GM18519 (cell line): ENCODE measurements around the gene ZNF593.

Experiments used
- ATAC-seq: cut with Tn5 transposase; IDR thresholded peaks from one replicate; pipeline ENCODE4 v1.9.1; 2021; ENCODE audit warnings: mild to moderate bottlenecking, moderate library complexity; ENCODE audit not compliant: unreplicated experiment, low FRiP score

ZNF593 gene

DNA sequence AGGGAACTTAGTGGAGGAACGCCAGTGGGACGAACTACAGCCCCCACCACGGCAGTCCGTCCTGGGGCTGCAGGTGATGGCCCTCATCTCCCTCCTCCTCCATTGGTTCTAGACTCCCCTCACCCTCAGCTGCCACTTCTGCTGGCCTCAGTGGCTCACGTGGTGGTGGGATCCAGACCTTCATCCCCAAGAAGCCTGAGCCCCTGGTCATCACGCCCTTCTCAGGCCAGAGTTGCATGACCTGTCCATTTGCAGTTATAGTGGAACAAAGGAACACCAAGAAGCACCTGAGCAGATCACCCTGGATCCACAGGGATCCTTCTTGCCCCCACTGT, 23.8 kb upstream of the ZNF593 start:
- ATAC-seq = no peak

DNA sequence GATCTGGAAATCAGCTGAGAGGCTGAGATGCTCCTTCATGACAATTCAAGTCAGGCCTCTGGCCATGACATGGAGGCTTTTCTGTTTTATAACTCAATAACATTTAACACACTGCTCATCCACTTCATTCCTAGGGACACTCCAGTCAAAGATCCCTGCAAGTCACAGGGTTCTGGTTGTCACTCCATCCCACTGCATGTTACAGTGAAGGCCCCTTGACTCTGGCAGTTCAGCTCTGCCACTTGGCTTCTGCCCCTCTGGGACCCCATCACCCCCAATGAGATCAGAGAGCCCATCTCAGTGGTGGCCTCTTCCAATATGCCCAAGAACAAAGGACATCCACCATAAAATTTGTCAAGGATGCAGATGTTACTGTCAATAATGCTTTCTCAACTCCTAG, 20.8 kb upstream of the ZNF593 start:
- ATAC-seq = no peak

DNA sequence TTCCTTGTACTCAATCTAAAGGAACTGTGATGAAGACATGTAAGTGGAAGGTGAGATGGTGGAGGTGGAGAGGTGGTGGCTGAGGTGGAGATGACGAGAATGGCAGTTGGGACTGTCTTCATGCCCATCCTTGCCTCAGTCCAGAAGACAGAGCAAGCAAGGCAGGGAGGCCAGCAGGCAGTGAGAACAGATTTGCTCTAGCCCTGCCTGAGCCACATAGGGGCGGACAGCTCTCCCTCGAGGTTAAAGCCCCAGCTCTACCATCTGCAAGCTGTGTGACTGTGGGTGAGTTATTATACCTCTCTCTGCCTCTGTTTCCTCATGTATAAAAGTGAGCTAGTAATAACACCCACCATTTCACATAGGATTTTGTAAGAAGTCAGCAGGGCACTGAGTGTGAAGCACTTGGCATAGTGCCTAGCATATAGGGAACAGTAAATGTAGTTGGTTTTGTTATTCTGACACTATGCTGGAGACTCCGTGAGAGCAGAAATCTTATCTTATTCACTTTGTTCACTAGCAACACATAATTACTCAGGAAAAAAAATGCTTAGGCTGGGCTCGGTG, 15.7 kb upstream of the ZNF593 start:
- ATAC-seq = no peak

DNA sequence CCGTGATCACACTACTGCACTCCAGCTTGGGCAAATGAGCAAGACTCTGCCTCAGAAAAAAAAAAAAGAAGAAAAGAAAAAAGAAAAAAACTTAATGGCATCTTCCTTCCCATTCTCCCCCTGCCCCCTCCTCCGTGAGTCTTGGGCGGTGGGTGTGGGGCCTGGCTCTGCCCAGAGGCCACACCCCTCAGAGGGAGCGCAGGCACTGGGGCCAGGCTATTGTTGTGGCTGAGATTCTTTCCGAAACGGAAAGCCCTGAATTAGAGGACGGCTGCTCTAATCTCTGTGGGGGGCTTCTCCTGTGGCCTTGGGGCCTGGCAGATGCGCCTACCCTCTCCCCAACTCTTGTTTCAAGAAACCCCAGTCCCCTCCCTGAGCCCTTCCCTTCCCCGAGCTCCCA, 15.0 kb upstream of the ZNF593 start:
- ATAC-seq = no peak

DNA sequence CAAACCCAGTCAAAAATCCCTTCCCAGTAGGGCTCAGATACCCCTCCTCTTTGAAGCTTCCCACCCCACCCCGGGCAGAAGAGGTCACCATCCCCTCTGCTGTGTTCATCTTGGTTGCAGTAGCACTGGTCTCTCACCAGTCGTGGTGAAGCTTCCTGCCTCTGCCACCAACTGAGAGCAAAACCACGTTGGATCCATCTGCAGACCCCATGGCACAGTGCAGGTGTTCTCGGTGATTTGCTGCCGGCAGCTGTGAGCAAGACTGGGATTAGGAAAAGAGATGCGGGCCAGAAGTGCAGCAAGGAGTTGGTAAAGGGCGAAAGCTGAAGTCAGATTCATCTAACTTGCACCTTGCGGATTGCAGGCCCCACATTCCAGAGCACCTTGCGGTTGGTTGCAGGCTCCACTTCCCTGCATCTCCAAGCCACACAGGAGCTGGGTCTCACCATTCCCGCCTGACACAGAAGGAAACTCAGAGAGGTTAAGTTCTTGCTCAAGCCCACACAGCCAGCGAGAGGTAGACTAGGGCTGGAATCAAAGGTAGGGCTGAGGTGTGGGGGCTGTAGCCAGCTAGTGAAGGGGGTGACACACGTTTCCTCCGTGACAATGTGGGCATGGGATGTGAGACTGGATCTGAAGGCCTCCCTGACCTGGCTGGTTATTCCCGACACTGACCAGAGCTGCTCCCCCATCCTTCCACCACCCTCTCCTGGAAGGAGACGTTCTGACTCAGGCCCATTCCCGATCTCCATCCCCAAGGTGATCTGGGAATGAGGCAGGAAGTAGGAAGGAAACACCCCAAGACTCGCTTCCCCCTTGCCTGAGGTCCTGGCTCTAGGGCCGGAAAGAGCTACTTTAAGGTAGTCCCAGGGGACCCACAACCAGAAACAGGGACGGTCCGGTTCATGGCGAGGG, 14.1 kb upstream of the ZNF593 start:
- ATAC-seq = no peak

DNA sequence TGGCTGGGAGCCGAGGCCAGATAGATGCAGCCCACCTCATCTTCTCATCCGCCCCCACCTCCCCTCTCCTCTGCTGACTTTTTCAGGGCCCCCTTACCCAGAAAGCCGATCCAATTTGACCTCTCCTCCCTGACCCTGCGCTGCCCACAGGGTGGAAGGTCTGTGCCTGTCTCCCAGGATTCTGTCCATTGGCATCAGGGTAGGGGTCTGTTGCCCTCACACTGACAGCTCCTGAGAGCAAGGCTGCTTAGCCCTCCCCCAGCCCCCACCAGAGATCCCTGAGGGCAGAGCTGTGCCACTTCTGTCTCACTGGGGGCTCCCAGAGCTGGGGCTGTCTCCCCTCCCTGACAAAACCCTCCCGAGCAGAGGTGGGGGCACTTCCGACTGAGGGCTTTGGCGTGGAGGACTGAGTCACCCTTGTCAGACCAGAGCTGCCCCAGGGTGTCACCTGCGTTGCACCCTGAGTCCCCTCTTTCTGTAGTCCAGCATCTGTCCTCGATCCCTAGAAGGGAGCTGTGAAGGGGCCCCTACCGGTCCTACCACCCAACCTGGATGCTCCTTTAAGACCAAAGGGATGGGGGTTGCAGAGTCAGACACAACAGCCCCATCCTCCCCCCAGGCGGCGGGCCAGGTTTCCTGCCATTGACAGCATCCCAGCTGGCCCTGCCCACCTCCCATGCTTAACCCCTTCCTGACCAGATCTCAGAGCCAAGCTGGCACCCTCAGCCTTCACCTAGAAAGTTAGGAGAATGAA, 13.2 kb upstream of the ZNF593 start:
- ATAC-seq = no peak

DNA sequence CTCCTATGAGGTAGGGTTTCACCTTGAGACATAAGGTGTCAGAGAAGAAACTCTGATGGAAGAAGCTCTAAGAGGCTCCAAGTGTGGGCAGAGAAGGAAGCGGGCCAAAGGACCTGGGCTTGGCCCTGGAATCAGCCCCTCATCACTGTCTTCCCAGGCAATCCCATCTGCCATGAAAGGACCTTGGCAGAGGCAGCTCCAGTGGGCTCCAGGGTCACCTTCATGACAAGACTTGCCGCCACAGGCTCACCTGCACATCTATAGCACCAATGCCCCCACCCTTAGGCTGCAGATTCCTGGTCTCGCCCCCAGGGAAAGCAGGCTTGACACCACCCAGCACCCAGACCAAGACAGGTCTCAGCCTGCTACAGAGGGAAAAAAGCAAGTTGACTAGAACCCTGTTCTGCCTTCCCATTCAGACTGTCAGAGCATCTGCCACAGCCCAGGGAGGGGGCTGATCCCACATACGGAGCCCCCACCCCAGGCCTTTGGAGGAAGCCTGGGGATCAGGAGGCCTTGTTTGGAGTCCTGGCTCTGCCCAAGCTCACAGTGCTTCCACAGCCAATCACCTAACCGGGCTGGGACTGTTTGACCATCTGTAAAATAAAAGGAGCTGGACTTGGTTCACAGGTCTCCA, 11.3 kb upstream of the ZNF593 start:
- no peak for ATAC-seq

DNA sequence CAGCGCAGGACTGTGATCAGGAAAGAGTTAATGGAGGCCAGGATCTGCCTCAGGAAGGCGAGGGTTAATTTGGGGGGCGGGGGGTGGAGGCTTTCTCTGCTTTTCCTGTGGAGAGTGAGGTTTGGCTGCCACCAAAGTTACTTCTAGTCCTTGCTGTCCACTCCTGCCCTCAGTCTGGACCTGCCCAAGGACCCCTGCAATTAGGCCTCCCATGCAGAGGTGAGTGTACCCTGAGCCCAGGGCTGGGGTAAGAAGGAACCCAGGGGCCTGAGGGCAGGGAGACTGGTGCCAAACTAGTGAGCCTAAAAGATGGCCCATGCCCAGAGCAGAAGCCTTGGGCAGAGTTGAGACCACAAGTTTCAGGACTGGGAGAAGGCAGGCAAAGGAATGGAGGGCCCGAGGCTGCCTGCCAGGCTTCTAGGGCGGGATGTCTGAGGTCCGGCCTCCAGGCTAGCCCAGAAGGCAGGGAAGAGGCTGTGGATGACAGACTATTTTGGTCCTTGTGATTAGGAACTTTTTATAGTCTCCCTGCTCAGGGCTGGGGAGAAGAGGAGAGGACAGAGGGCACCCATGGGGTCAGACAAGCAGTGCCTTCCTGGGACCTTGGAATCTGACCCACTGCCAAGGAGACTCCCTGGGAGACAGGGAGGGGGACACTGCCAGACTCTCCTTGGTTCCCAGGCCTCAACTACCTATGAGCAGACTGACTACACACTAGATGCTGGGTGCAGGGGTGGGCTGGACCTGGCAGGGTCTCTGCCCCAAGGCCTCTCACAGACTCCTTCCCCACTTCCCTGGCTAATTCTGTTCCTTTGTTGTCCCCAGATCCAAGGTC, 10.6 kb upstream of the ZNF593 start, which contains the start of gene FAM110D:
Gene FAM110D (plus strand): TSS at position 172 of the 835 bp plus-strand sequence. CDS start 2,213 bp downstream, outside the sequence.
- no peak for ATAC-seq

DNA sequence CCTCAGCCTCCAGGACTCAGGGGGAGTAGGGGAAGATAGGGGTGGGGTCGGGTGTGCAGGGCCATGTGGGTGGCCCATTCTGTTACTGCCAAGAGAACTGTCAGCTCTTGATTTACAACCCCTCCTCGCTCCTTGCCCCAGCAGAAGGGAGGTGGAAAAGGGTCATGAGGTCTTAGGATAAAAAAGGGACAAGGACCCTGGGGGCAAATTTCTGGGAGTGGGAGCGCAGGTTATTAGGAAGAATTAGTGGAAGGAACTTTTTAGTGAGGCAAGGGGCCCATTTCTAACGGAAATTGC, 10.0 kb upstream of the ZNF593 start:
- ATAC-seq = no peak

DNA sequence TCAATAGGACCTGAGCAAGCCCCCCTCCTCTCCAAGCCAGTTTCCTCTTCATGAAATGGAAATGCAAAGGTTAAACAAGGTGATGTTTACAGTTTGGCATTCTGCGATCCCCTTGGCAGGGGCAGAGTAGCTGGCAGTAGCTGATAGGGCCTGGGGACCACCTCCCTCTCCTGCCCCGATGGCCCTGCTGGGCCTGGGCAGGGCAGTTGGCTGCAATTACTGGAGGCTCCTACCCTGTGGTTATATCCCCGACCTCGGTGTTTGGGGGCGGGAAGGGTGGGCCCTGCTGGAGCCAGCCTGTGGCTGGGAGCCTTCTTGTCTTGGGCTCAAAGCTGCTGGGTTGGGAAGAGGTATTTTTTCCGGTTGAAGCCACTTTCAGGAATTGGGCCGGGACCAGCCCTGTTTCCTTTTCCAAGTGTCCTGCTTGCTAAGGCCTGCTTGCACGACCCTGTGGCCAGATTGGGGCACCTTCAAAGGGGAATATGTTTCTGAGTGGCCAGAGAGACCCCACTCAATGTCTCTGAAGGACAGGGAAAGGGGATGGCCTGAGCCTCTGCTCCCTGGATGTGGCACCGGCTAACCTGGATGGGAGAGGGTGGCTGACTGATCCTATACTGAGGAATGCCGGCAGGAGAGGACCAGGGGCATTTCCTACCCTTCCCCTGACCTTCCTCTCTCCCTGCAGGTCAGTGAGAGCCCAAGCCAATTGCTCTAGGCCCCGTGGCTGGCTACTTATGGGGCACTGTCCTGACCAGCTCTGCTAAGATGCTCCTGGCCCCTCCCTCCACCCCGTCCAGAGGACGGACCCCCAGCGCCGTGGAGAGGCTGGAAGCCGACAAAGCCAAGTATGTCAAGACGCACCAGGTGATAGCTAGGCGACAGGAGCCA, 8.9 kb upstream of the ZNF593 start:
- no peak for ATAC-seq

DNA sequence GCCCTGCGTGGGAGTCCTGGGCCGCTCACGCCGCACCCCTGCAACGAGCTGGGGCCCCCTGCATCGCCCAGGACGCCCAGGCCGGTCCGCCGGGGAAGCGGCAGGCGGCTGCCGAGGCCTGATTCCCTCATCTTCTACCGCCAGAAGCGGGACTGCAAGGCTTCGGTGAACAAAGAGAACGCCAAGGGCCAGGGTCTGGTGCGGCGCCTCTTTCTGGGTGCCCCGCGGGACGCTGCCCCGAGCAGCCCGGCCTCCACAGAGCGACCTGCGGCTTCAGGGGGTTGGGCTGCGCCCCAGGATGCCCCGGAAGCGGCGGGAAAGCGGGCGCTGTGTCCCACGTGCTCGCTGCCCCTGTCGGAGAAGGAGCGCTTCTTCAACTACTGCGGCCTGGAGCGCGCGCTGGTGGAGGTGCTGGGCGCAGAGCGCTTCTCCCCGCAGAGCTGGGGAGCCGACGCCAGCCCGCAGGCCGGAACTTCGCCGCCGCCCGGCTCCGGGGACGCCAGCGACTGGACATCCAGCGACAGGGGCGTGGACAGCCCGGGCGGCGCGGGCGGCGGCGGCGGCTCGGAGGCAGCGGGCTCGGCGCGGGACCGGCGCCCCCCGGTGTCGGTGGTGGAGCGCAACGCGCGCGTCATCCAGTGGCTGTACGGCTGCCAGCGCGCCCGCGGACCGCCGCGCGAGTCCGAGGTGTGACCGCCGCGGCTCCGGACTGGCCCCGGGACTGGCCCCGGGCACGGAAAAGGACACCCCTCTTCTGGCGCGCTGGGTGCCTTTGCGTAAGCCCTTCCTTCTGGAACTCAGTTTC, 8.1 kb upstream of the ZNF593 start:
- no peak for ATAC-seq

DNA sequence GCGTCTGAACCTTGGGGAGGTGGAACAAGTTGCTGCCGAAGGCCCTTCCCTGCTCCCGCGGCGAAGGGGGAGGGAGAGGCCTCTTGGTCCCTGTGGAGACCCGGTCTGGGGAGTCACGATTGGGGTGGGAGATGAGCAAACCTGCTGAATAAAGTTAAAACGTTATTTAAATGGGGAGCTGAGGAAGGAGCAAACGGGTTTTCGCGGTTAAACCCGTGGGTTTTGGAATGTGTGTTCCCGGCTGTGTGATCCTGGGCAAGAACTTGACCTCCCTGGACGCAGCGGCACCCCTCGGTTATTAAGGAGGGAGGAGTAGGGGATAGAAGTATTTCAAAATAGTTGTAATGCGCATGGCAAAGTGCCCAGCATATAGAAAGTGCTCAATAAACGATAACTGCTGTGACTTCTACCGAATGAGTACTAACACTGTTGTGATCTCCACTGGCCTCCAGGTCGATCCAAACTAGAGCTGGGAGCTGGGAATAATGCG, 7.4 kb upstream of the ZNF593 start:
- ATAC-seq = no peak

DNA sequence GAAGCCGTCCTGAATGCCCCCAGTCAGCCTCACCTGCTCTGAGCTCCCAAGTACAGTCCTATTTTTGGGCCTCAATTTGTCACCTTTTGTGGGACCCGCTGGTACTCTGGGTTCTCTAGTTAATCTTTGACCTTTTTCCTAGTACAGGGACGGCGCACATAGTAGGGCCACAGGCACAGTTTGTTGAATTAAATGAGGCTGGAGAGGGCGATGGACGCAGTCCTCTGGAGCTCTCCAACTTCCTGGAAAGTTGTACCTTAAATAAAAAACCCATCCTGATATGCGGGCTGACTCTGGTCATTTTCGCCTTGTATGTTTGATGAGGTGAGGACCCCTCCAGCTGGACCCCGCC, 6.0 kb upstream of the ZNF593 start:
- ATAC-seq = no peak

DNA sequence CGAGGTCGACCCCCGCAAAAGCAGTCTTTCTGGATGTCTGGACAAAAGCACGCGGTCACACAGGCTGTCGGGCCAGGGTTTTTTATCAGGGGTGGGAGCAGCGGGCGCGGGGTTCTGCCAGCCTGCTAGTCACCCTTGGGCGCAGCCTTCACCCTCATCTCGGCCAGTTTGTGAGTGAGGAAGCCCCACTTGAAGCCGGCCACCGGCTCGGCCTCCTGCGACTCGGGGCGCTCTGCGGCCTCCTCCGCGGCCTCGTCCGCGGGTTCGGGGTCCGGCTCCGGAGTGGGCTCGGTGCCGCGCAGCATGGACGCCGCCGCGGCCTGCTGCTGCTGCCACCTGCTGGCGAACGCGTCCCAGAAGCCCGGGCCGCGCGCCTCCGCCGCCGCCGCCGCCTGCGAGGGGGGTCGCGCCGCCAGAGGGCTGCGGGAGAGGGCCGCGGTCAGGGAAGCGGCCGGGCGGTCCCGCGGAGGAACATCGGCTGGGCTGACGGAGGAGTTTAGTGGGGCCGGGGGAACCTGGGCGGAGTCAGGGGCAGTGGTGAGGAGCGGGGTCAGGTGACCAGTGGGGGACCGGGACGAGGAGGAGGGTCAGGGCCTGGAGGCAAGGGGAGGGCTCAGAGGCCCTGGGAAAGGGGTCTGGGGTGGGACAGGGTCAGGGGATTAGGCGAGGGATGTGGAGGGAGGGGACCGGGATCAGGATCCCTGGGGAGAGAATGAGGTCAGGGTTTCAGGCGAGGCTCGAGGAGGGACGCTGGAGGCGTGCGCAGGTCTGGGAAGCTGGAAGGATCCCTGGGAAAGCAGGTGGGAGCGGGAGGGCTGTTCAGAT, 5.5 kb upstream of the ZNF593 start:
- ATAC-seq = no peak

DNA sequence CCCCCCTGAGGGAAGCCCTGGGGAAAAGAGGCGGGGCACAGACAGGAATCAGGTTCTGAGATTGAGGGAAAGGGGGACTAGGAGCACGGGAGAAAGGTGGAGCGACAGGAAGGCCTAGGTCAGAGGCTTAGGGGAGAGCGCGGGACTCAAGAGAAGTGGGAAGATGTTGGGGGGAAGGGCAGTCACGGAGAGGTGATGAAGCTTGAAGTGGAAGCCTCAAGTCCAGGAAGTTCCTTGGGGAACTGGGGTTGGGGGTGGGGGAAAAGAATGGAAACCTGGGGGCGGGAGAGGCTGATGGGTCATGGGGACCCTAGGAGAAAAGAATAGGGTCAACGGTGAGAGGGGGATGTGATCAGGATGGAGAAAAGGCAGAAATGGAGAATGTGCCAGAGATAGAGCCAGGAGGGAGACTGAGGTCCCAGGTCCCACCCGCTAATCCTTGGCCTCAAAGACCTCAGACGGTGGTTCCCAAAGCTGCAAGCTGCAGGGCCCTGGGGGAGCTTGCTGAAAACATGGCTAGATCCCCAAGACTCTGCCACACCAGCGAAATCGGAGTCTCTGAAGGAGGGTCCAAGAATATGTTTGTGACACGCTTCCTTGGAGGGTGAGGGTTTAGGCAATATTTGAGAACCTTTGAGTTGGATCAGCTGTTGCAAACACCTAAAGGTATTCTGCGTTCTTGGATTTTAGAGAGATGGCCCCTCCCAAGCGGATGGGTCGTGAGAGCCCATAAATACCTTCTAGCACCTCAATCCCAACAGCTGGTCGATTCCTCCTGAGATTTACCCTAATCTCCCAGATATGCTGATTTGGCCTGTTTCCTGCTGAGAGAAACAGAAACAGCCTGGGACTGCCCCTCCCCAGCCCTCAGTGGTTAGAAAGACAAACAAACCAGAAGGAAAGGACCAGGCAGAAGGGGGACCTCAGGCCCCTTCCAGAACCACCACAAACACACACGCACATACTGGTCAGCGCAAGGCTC, 4.6 kb upstream of the ZNF593 start:
- ATAC-seq = no peak

DNA sequence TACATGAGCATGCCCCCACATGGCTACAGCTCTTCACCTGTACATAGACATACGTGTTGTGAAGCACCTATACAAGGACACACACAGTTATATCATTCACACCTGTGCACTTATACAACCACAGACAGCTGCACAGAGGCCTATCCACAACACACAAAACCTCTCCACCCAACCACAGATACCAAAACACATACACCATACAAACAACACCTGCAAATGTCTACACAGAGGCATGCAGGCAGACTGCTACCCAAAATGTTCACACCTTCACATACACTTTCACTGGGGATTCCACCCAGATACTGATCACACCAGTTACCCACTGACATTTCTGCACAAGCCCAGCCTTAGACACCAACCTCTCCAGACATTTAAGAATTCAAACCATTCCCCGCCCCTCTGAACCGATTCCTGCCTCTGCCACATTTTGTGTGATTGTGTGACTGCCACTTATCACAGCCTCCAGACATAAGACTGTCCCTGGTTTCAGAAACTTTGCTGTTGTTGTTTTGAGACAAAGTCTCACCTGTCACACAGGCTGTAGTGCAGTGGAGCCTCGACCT, 2.9 kb upstream of the ZNF593 start:
- no peak for ATAC-seq
